WTC11 (cell line): ENCODE measurements around the gene HTR3B. TPM values are rescaled to one million over a fixed set of nuclear protein-coding genes. Genes with fewer than 3 reads are reported as not detected.

Experiments
- total RNA-seq: library from RNA; stranded (reverse); gene quantifications from 3 replicates; pipeline ENCODE4 v1.2.3, GENCODE V29; 2021

Gene HTR3B
- total RNA-seq, 1 experiment from 2014 or later = not detected

Other genes with a start within 250 kb of the HTR3B start
- gene TMPRSS5, start 198.5 kb upstream of the HTR3B start, total RNA-seq = 0.85 to 1.7 TPM (median 1.1 TPM) in 3 replicates
- 17.4 to 18.9 TPM (median 18.0 TPM) in 3 replicates for gene ZW10, start 131.1 kb upstream of the HTR3B start, total RNA-seq
- gene CLDN25, start 125.0 kb upstream of the HTR3B start, total RNA-seq = not detected in 3 replicates
- 129 to 142 TPM (median 138 TPM) in 3 replicates for gene USP28, start 29.2 kb upstream of the HTR3B start, total RNA-seq
- 4.1 to 6.0 TPM (median 5.0 TPM) in 3 replicates for gene HTR3A, start 70.3 kb downstream of the HTR3B start, total RNA-seq
- gene ZBTB16, start 154.9 kb downstream of the HTR3B start, total RNA-seq = 0.34 to 0.57 TPM (median 0.55 TPM) in 3 replicates